A549 treated with AZD2906 at 1 μM for 4 hours (cell line): Measurements from ENCODE around the gene MRPL2. TPM values are rescaled to one million over a fixed set of nuclear protein-coding genes. Genes with fewer than 3 reads are reported as not detected.

Experiments used
- total RNA-seq: library from RNA; stranded (reverse); fragments of 200-300 nt; extraction: Qiagen RNA extraction; gene quantifications from 5 replicates; pipeline ENCODE4 v1.2.3, GENCODE V29; 2022

Gene MRPL2
- total RNA-seq, result 56.1 to 62.9 TPM (median 57.9 TPM) in 5 replicates

DNA sequence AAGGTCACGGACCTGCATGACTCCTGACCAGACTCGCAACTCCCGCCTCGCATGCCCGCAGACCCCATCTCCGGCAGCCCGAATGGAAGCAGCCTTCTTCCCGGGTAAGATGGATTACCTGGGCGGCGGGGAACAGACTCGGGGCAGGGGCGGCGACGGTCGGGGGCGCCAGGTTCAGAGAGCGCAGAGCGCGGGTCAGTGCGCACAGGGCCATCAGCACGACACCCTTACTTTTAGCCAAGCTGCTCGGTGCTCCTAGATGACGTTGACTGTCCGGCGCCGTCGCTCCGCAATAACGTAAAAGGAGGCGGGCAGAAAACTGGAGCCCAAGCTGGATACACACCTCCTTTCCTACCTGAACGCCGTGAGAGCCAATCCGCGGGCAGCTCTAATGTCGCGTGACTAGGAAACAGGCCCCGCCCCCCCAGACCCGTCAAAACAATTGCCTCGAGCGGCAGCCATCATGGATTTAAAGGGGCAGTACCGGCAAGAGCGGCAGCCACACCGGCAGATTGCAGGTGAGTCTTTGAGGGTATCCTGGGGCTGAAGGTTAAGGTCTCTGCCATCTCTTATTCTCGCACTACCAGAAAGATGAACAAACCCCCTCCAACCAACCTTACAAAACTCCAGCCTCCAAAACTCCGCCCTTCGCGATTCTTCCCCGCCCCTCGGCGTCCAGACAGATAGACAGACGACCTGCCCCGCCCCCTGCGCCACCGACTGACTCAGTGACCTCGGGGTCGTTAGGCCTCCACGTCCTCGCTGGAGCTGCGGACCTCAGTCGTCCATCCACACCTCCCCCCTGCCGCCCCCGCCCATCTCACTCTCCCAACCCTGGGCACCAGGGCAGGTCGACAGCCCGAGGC lies at the start of gene MRPL2, which contains the start of gene KLC4:
MRPL2 (minus strand) TSS at position 267 of the 866 bp plus-strand sequence; CDS start at position 214, 53 bp downstream.
KLC4 (plus strand) TSS at position 464 of the 866 bp plus-strand sequence. CDS start 1,705 bp downstream, outside the sequence.

DNA sequence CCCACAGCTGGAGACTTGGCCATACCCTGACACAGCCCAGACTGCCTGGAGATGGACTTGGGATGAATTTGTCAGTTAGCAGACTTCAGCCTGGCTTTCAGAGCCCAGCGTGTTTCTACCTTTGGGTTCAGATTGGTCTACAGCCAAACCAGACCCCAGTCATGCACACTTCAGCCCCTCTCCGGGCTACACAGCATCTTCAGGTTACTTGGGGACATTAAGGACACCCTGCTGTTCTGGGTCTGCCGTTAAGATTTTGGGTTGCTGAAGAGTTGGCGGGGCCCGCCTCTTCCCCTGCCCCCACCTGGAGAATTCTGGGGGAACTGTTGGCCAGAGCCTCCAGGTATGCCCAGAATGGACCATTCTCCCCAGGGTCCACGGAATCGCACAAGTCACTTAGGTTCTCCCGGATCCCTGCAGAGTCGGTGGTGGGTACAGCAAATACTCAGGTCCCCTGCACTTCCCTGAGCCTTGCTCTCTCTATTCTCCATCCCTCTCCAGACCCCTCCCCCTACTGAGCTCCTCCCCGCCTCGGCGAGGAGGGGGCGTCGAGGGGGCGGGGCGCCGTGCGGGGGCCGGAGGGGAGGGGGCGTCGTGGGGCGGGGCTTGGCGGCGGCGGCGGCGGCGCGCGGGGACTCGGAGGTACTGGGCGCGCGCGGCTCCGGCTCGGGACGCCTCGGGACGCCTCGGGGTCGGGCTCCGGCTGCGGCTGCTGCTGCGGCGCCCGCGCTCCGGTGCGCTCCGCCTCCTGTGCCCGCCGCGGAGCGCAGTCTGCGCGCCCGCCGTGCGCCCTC lies 16.6 kb upstream of the MRPL2 start, which contains the start of gene PTK7:
PTK7 (plus strand) TSS at position 645 of the 794 bp plus-strand sequence. CDS start 175 bp downstream, outside the sequence.

DNA sequence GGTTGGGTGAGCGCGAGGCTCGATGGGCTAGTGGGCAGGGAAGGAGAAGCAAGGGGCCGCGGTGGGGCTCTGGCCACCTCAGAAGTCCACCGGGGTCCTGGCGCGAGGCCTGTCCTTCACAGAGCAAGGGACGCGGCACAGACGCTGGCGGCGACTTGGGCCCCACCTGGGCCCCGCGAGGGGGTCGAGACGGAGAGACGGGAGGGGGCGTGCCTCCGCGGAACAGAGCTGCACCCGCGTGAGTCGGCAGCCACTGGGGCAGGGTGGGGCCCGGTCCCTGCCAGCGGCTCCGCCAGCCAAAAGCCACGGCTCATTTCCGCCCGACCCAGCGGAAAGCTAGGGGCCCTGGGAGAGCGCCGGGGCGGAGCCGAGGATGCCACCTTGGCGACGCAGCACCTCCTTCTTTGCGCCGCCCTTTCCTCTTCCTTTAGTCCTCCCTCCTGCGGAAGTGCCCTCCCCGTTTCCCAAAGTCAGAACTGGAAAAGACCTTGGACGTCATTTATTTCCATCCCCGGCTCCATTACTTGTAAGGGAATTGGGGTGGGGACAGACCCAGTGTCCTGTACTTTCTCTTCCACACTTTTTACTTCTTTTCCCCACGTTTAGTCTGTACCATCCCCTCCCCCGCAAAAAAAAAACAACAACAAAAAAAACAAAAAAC lies 5.6 kb downstream of the MRPL2 start, which contains the start of gene CUL7:
CUL7 (minus strand) TSS at position 307 of the 661 bp plus-strand sequence. CDS start 1,063 bp downstream, outside the sequence.

DNA sequence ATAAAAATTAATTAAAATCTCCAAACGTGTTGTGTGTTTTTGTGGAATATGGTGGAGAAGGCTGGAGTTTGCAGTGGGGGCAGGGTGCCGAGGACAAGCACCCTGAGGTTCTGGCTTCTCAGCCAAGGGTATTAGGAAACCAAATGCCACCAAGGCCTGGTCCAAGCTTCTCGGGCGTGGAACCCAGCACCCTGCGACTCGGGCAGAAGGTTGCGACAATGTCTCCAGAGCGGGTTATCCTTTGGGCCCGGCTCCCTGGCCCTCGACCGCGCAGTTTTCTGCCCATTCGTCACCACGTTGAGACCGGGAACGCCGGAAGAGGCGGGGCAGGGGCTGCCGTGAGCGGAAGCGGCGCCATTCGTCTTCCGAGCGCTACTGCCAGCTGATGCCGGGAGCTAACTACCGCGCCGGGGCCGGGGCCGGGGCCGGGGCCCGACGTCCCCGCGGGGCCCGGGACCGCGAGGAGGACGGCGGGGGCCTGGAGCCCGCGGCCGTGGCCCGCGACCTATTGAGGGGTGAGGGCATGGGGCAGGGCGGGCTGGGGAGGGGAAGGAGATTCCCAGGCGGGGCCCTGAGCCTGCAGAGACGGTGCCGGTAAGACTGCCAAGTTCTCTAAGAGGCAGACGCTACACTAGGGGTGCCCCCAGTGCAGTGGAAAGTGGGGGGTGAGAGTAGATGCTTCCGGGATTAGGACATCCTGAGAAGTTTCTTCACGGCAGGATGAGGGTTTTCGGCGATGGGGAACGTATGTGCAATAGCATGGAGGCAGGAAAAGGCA lies 37.8 kb downstream of the MRPL2 start, which contains the start of gene RRP36:
RRP36 (plus strand) TSS at position 354 of the 778 bp plus-strand sequence; CDS start at position 386, 32 bp downstream.

DNA sequence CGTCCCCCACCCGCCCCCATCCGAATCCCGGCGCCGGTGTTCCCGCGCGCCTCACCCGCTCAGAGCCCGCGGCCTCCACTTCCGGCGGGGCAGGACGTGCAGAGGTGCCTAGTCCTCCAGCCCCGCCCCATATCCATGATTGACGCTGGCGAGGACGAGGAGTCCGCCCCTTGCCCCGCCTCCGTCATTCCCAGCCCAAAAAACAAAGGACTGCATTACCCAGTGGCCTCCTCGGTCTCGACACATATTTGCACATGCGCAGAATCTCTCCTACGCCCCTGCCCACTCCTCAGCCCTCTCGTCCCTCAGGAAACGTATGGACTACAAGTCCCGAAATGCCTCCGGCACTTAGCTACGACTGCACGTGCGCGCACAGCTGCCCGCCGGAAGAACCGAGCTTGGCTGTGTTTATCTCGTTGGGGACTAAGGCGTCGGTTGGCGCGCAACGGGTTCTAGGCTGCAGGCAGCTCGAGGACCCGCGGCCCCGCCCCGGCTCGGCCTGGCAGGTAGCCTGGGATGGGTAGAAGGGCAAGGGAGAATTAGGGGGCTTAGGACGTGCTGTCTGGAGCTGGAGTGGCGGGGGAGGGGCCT lies 45.3 kb downstream of the MRPL2 start, which contains the start of the genes KLHDC3 and MEA1:
KLHDC3 (plus strand) TSS at position 407 of the 591 bp plus-strand sequence. CDS start 2,944 bp downstream, outside the sequence.
MEA1 (minus strand) TSS at position 104 of the 591 bp plus-strand sequence. CDS start 133 bp downstream, outside the sequence.

Other genes with a start within 250 kb of the MRPL2 start
- 55.3 to 98.5 TPM (median 60.4 TPM) in 5 replicates for gene RPL7L1, start 179.8 kb downstream of the MRPL2 start, total RNA-seq
- gene PTCRA, start 143.4 kb downstream of the MRPL2 start, total RNA-seq, result not detected in 5 replicates
- 36.8 to 45.0 TPM (median 43.5 TPM) in 5 replicates for gene CNPY3, start 130.0 kb downstream of the MRPL2 start, total RNA-seq
- 0.06 to 0.16 TPM (median 0.10 TPM) in 4 of 5 replicates, not detected in the other for gene GNMT, start 98.7 kb downstream of the MRPL2 start, total RNA-seq
- gene PEX6, start 80.3 kb downstream of the MRPL2 start, total RNA-seq, result 6.2 to 9.7 TPM (median 9.3 TPM) in 5 replicates
- gene PPP2R5D, start 74.9 kb downstream of the MRPL2 start, total RNA-seq, result 25.3 to 28.9 TPM (median 27.0 TPM) in 5 replicates
- 85.6 to 93.3 TPM (median 91.2 TPM) in 5 replicates for gene MEA1, start 45.5 kb downstream of the MRPL2 start, total RNA-seq
- gene KLHDC3, start 45.2 kb downstream of the MRPL2 start, total RNA-seq, result 26.2 to 31.1 TPM (median 27.7 TPM) in 5 replicates
- gene RRP36, start 37.8 kb downstream of the MRPL2 start, total RNA-seq, result 64.4 to 75.1 TPM (median 68.5 TPM) in 5 replicates
- 6.8 to 9.0 TPM (median 7.6 TPM) in 5 replicates for gene CUL7, start 5.6 kb downstream of the MRPL2 start, total RNA-seq
- gene KLC4, start 197 bp upstream of the MRPL2 start, total RNA-seq, result 6.7 to 8.1 TPM (median 7.3 TPM) in 5 replicates
- 3.7 to 5.2 TPM (median 4.8 TPM) in 5 replicates for gene PTK7, start 16.9 kb upstream of the MRPL2 start, total RNA-seq
- 12.5 to 17.2 TPM (median 16.3 TPM) in 5 replicates for gene SRF, start 111.8 kb upstream of the MRPL2 start, total RNA-seq
- 5.8 to 9.8 TPM (median 8.5 TPM) in 5 replicates for gene CUL9, start 122.8 kb upstream of the MRPL2 start, total RNA-seq
- 77.7 to 112 TPM (median 101 TPM) in 5 replicates for gene DNPH1, start 170.0 kb upstream of the MRPL2 start, total RNA-seq
- gene TTBK1, start 184.0 kb upstream of the MRPL2 start, total RNA-seq, result 0.03 to 0.06 TPM (median 0.03 TPM) in 5 replicates
- gene SLC22A7, start 238.8 kb upstream of the MRPL2 start, total RNA-seq, result not detected in 5 replicates
- 0.27 to 0.62 TPM (median 0.37 TPM) in 5 replicates for gene CRIP3, start 249.4 kb upstream of the MRPL2 start, total RNA-seq